Measurements from ENCODE around the gene C1S.
"Not testable (repeated sequence)": the region's sequence is repeated elsewhere in the genome, so short reads cannot be mapped to it uniquely, and the experiment has no call there.

C1S gene

GRCh38 chr12:7026854-7027253 is 33.7 kb upstream of the C1S start:
- Histone ChIP-seq H3K36me3 (no peaks in the 10 kb centered on the region), H3K9me3 (ENCODE audit: severe bottlenecking) (no peaks in the 10 kb centered on the region), H3K27ac (no peak overlapping the region), H3K27me3 (ENCODE audit: insufficient read depth, low read depth, severe bottlenecking) (no peaks in the 10 kb centered on the region), H3K4me3 (ENCODE audit: low read depth, low read length) (no peak overlapping the region)
- TF ChIP-seq, protein P1, sequence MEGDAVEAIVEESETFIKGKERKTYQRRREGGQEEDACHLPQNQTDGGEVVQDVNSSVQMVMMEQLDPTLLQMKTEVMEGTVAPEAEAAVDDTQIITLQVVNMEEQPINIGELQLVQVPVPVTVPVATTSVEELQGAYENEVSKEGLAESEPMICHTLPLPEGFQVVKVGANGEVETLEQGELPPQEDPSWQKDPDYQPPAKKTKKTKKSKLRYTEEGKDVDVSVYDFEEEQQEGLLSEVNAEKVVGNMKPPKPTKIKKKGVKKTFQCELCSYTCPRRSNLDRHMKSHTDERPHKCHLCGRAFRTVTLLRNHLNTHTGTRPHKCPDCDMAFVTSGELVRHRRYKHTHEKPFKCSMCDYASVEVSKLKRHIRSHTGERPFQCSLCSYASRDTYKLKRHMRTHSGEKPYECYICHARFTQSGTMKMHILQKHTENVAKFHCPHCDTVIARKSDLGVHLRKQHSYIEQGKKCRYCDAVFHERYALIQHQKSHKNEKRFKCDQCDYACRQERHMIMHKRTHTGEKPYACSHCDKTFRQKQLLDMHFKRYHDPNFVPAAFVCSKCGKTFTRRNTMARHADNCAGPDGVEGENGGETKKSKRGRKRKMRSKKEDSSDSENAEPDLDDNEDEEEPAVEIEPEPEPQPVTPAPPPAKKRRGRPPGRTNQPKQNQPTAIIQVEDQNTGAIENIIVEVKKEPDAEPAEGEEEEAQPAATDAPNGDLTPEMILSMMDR (IDR thresholded peaks at IDR 0.05; ENCODE audit: low read depth, low read length): no peak
- no peak for DNase-seq

GRCh38 chr12:7031306-7031705 is 29.2 kb upstream of the C1S start:
- Histone ChIP-seq H3K9me3 (ENCODE audit: severe bottlenecking) (no peaks in the 10 kb centered on the region), H3K27ac (no peak overlapping the region), H3K4me3 (ENCODE audit: low read depth, low read length) (no peak overlapping the region), H3K36me3 (no peaks in the 10 kb centered on the region), H3K27me3 (ENCODE audit: insufficient read depth, low read depth, severe bottlenecking) (no peaks in the 10 kb centered on the region)
- TF ChIP-seq, protein P1 (IDR thresholded peaks at IDR 0.05; ENCODE audit: low read depth, low read length): no peak
- DNase-seq: no peak

- Histone ChIP-seq H3K27me3 (ENCODE audit: insufficient read depth, low read depth, severe bottlenecking) (no peaks in the 10 kb centered on the region), H3K4me3 (ENCODE audit: low read depth, low read length) (no peak overlapping the region), H3K27ac (no peak overlapping the region), H3K9me3 (ENCODE audit: severe bottlenecking) (no peaks in the 10 kb centered on the region), H3K36me3 (no peaks in the 10 kb centered on the region)
- TF ChIP-seq, protein P1 (IDR thresholded peaks at IDR 0.05; ENCODE audit: low read depth, low read length): no peak
- DNase-seq: no peak
Observed at GRCh38 chr12:7032990-7033389, 27.5 kb upstream of the C1S start.

- Histone ChIP-seq H3K4me3 (ENCODE audit: low read depth, low read length) (no peak overlapping the region), H3K27me3 (ENCODE audit: insufficient read depth, low read depth, severe bottlenecking) (no peaks in the 10 kb centered on the region), H3K27ac (no peak overlapping the region), H3K9me3 (ENCODE audit: severe bottlenecking) (no peaks in the 10 kb centered on the region), H3K36me3 (no peaks in the 10 kb centered on the region)
- DNase-seq: no peak
- TF ChIP-seq, protein P1 (IDR thresholded peaks at IDR 0.05; ENCODE audit: low read depth, low read length): no peak
Observed at GRCh38 chr12:7034464-7034863, 26.1 kb upstream of the C1S start.

GRCh38 chr12:7035463-7035862 is 25.1 kb upstream of the C1S start:
- TF ChIP-seq, protein P1 (IDR thresholded peaks at IDR 0.05; ENCODE audit: low read depth, low read length): no peak
- Histone ChIP-seq H3K27ac (no peak overlapping the region), H3K4me3 (ENCODE audit: low read depth, low read length) (no peak overlapping the region), H3K36me3 (no peaks in the 10 kb centered on the region), H3K9me3 (ENCODE audit: severe bottlenecking) (no peaks in the 10 kb centered on the region), H3K27me3 (ENCODE audit: insufficient read depth, low read depth, severe bottlenecking) (no peaks in the 10 kb centered on the region)
- DNase-seq: no peak

DNA sequence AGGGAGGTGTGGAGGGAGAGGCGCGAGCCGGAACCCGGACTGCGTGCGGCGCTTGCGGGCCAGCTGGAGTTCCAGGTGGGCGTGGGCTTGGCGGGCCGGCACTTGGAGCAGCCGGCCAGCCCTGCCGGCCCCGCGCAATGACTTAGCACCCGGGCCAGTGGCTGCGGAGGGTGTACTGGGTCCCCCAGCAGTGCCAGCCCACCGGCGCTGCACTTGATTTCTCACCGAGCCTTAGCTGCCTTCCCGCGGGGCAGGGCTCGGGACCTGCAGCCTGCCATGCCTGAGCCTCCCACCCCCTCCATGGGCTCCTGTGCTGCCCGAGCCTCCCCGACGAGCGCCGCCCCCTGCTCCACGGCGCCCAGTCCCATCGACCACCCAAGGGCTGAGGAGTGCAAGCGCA is 23.1 kb upstream of the C1S start:
- DNase-seq; H3K27me3 ChIP-seq (ENCODE audit: insufficient read depth, low read depth, severe bottlenecking); H3K4me3 ChIP-seq (ENCODE audit: low read depth, low read length); H3K9me3 ChIP-seq (ENCODE audit: severe bottlenecking); H3K36me3 ChIP-seq; H3K27ac ChIP-seq: not testable (repeated sequence)

All from WERI-Rb-1 (cell line).